ENCODE measurements around the gene UMOD. TPM values are rescaled to one million over a fixed set of nuclear protein-coding genes. Genes with fewer than 3 reads are reported as not detected.
"Not testable (repeated sequence)": the region's sequence is repeated elsewhere in the genome, so short reads cannot be mapped to it uniquely, and the experiment has no call there.

Gene UMOD
- total RNA-seq, 1 experiment from 2014 or later: not detected

DNA sequence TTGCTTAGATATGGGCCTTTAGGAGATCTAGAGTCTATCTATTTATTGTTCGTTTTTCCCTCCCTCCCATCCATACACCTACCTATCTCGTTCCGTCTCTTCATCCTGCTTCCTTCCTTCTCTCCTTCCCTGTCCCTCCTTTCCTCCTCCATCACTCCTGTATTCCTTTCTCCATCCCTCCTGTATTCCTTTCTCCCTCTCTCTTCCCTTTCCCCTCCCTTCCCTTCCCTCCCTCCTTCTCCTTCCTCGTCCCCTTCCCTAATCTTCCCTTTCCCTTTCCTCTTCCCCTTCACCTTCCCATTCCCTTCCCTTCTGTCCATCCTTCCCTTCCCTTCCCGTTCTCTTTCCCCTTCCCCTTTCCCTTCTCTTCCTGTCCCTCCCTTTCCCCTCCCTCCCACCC is 35.8 kb downstream of the UMOD start:
- DNase-seq (ENCODE audit: unreplicated experiment): no peak
- H3K36me3 Mint-ChIP-seq (ENCODE audit: insufficient read depth, unreplicated experiment): no peaks in the 10 kb centered on the region
- peaks cover 6% of the 10 kb centered on the region for H3K27me3 Mint-ChIP-seq (ENCODE audit: insufficient read depth, unreplicated experiment)
- H3K4me1 Mint-ChIP-seq (ENCODE audit: insufficient read depth, unreplicated experiment): no peaks in the 10 kb centered on the region
- no TSS peak for BruUV-seq (replicated peaks)
- intact Hi-C loops (cut with micrococcal nuclease): no loop called here
- CTCF ChIA-PET: no interaction called here
- H3K9me3 Mint-ChIP-seq (ENCODE audit: unreplicated experiment): peaks cover 7% of the 10 kb centered on the region
- TF ChIP-seq, protein P1, sequence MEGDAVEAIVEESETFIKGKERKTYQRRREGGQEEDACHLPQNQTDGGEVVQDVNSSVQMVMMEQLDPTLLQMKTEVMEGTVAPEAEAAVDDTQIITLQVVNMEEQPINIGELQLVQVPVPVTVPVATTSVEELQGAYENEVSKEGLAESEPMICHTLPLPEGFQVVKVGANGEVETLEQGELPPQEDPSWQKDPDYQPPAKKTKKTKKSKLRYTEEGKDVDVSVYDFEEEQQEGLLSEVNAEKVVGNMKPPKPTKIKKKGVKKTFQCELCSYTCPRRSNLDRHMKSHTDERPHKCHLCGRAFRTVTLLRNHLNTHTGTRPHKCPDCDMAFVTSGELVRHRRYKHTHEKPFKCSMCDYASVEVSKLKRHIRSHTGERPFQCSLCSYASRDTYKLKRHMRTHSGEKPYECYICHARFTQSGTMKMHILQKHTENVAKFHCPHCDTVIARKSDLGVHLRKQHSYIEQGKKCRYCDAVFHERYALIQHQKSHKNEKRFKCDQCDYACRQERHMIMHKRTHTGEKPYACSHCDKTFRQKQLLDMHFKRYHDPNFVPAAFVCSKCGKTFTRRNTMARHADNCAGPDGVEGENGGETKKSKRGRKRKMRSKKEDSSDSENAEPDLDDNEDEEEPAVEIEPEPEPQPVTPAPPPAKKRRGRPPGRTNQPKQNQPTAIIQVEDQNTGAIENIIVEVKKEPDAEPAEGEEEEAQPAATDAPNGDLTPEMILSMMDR (IDR thresholded peaks at IDR 0.05; ENCODE audit: unreplicated experiment): no peak
- POLR2A ChIA-PET: no interaction called here
- no peak overlapping the region for H3K27ac Mint-ChIP-seq (ENCODE audit: low read depth, unreplicated experiment)
- H3K4me3 Mint-ChIP-seq (ENCODE audit: unreplicated experiment): no peak overlapping the region

DNA sequence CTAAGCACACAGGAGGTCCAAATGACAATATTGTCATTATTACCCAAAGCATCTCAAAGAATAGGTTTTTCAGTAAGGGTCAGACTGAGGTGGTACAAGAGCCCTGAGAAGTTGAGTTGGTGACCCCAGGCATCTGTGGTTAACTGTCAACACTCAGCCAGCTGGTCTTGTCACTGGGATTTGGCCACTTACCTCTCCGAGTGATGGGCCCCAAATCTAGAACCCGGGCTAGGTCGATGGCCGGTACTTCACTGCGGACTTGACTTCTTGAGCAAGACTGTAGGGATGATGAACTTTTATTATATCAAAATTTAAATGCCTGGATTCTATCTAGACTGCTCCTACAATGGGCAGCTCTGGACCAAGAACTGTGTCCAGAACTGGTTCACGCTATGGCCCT is 36.8 kb downstream of the UMOD start:
- intact Hi-C loops (cut with micrococcal nuclease): no loop called here
- H3K4me1 Mint-ChIP-seq (ENCODE audit: insufficient read depth, unreplicated experiment): no peaks in the 10 kb centered on the region
- no peak for DNase-seq (ENCODE audit: unreplicated experiment)
- ChIA-PET CTCF (no interaction called here), POLR2A (no interaction called here)
- peaks cover 7% of the 10 kb centered on the region for H3K9me3 Mint-ChIP-seq (ENCODE audit: unreplicated experiment)
- H3K27me3 Mint-ChIP-seq (ENCODE audit: insufficient read depth, unreplicated experiment): peaks cover 6% of the 10 kb centered on the region
- TF ChIP-seq, protein P1 (IDR thresholded peaks at IDR 0.05; ENCODE audit: unreplicated experiment): no peak
- no peaks in the 10 kb centered on the region for H3K36me3 Mint-ChIP-seq (ENCODE audit: insufficient read depth, unreplicated experiment)
- no TSS peak for BruUV-seq (replicated peaks)
- H3K27ac Mint-ChIP-seq (ENCODE audit: low read depth, unreplicated experiment): no peak overlapping the region
- H3K4me3 Mint-ChIP-seq (ENCODE audit: unreplicated experiment): no peak overlapping the region

DNA sequence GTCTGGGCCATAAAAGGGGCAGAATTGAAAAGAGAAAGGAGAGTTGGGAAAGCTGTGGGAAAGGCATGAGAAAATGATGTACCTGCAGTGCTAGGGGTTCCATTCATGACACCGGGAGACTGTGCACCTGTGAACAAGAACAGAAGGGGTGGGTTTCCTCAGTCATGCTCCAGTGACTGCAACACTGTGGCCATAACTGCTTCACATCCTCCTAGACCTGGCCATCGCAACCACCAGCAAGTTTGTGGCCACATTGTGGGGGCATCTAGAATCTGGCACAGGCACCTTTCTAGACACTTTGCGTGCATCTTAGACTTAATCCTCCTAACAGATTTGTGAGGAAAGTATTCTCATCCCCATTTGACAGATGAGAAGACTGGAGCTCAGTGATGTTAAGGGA is 37.9 kb downstream of the UMOD start:
- intact Hi-C loops (cut with micrococcal nuclease): no loop called here
- no peak overlapping the region for H3K27ac Mint-ChIP-seq (ENCODE audit: low read depth, unreplicated experiment)
- BruUV-seq (replicated peaks): no TSS peak
- DNase-seq (ENCODE audit: unreplicated experiment): no peak
- H3K36me3 Mint-ChIP-seq (ENCODE audit: insufficient read depth, unreplicated experiment): no peaks in the 10 kb centered on the region
- H3K4me3 Mint-ChIP-seq (ENCODE audit: unreplicated experiment): no peak overlapping the region
- H3K9me3 Mint-ChIP-seq (ENCODE audit: unreplicated experiment): peaks cover 7% of the 10 kb centered on the region
- ChIA-PET POLR2A (no interaction called here), CTCF (interaction anchor here (0.6 to 1.1 kb wide), 2 partner anchors 407 to 589 kb away, joined by 4 read pairs; no protein-coding TSS in a partner anchor)
- TF ChIP-seq, protein P1 (IDR thresholded peaks at IDR 0.05; ENCODE audit: unreplicated experiment): no peak
- no peaks in the 10 kb centered on the region for H3K4me1 Mint-ChIP-seq (ENCODE audit: insufficient read depth, unreplicated experiment)
- H3K27me3 Mint-ChIP-seq (ENCODE audit: insufficient read depth, unreplicated experiment): peaks cover 6% of the 10 kb centered on the region

DNA sequence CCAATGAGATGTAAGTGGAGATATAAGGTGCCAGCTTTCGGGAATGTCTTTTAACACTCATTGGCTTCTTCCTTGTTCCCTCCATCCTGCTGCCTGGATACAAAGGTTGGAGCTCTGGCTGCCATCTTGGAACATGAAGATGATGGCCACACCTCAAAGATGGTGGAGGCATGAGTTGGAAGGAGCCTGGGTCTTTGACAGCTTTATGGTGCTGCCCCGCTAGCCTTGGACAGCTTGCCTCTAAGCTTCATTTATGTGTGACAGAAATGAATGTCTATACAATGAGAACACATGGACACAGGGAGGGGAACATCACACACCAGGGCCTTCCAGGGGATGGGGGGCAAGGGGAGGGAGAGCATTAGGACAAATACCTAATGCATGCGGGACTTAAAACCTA is 38.8 kb downstream of the UMOD start:
- BruUV-seq (replicated peaks): no TSS peak
- H3K27me3 Mint-ChIP-seq (ENCODE audit: insufficient read depth, unreplicated experiment): peaks cover 6% of the 10 kb centered on the region
- peaks cover 7% of the 10 kb centered on the region for H3K9me3 Mint-ChIP-seq (ENCODE audit: unreplicated experiment)
- TF ChIP-seq, protein P1 (IDR thresholded peaks at IDR 0.05; ENCODE audit: unreplicated experiment): no peak
- ChIA-PET POLR2A (no interaction called here), CTCF (interaction anchor here (0.5 to 1.2 kb wide), 4 partner anchors 120 to 730 kb away, joined by 3 to 4 read pairs (median 3); no protein-coding TSS in a partner anchor)
- no peaks in the 10 kb centered on the region for H3K4me1 Mint-ChIP-seq (ENCODE audit: insufficient read depth, unreplicated experiment)
- no peaks in the 10 kb centered on the region for H3K36me3 Mint-ChIP-seq (ENCODE audit: insufficient read depth, unreplicated experiment)
- no peak for DNase-seq (ENCODE audit: unreplicated experiment)
- no peak overlapping the region for H3K4me3 Mint-ChIP-seq (ENCODE audit: unreplicated experiment)
- intact Hi-C loops (cut with micrococcal nuclease): no loop called here
- H3K27ac Mint-ChIP-seq (ENCODE audit: low read depth, unreplicated experiment): no peak overlapping the region

DNA sequence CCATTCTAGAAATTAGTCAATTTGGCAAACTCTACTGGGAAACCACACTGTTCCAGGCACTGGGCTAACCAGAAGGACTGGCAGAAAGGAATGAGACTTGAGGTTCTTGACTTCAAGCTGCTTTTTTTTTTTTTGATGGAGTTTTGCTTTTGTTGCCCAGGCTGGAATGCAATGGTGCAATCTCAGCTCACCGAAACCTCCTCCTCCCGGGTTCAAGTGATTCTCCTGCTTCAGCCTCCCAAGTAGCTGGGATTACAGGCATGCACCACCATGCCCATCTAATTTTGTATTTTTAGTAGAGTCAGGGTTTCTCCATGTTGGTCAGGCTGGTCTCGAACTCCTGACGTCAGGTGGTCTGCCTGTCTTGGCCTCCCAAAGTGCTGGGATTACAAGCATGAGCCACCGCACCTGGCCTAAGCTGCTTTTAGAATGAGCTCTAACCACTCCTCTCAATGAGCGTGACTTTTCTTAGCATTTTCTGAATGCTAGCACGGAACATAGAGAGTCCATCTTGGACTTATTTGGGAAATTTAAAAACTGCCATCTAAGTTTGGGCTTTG is 39.9 kb downstream of the UMOD start:
- CTCF ChIA-PET: interaction anchor here (1.0 to 1.7 kb wide), 3 partner anchors 12 to 413 kb away, joined by 3 to 8 read pairs (median 6); no protein-coding TSS in a partner anchor
- H3K4me1 Mint-ChIP-seq (ENCODE audit: insufficient read depth, unreplicated experiment); H3K36me3 Mint-ChIP-seq (ENCODE audit: insufficient read depth, unreplicated experiment); DNase-seq (ENCODE audit: unreplicated experiment); BruUV-seq (replicated peaks); H3K27ac Mint-ChIP-seq (ENCODE audit: low read depth, unreplicated experiment); POLR2A ChIA-PET; intact Hi-C loops (cut with micrococcal nuclease); H3K9me3 Mint-ChIP-seq (ENCODE audit: unreplicated experiment); H3K27me3 Mint-ChIP-seq (ENCODE audit: insufficient read depth, unreplicated experiment); H3K4me3 Mint-ChIP-seq (ENCODE audit: unreplicated experiment): not testable (repeated sequence)
